Stimulated activated CD4-positive, alpha-beta T cell treated with anti-CD3 and anti-CD28 coated beads, Interleukin-15, amount 100 ng/mL, for 1 hour (primary cell): ENCODE data around the gene TUBB1.
A peak's percentile ranks its signal among the peaks of the same experiment; 100 is the strongest.
"Not testable (repeated sequence)": the region's sequence is repeated elsewhere in the genome, so short reads cannot be mapped to it uniquely, and the experiment has no call there.

ENCODE experiments used
- DNase-seq, 2 donors: peaks; one replicate each; pipeline ENCODE4 v3.0.0-alpha.2; 2020; ENCODE audit warnings: low read depth in 1 of 2, low spot score in 1 of 2

The TUBB1 gene

GRCh38 chr20:59018817-59019216, 412 bp upstream of the TUBB1 start:
- no peak for DNase-seq

- DNase-seq: no peak
Measured at GRCh38 chr20:59020938-59021551, 1.8 kb downstream of the TUBB1 start.

DNA sequence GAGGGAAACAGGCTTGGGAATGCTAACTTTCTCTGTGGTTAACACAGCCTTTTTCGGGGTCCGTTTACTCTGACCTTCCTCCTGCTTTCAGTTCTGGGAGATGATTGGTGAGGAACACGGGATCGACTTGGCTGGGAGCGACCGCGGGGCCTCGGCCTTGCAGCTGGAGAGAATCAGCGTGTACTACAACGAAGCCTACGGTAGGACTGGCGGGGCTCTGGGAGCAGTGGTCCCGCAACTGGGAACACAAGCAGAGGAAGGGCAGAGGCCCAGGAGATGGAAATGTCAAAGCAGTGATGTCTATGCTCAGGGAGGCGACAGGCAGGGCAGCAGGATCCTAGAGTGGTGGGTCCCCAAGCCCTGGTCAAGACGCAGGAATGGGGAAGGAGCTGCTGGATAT, 3.5 kb downstream of the TUBB1 start:
- DNase-seq: no peak

- no peak for DNase-seq
Measured at GRCh38 chr20:59023616-59024015, 4.4 kb downstream of the TUBB1 start.

DNA sequence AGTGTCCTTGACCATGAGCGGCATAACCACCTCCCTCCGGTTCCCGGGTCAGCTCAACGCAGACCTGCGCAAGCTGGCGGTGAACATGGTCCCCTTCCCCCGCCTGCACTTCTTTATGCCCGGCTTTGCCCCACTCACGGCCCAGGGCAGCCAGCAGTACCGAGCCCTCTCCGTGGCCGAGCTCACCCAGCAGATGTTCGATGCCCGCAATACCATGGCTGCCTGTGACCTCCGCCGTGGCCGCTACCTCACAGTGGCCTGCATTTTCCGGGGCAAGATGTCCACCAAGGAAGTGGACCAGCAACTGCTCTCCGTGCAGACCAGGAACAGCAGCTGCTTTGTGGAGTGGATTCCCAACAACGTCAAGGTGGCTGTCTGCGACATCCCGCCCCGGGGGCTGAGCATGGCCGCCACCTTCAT, 4.9 kb downstream of the TUBB1 start:
- DNase-seq: no peak

- no peak for DNase-seq
Measured at GRCh38 chr20:59025086-59025485, 5.9 kb downstream of the TUBB1 start.

- DNase-seq: no peak
Measured at GRCh38 chr20:59025511-59025910, 6.3 kb downstream of the TUBB1 start.

GRCh38 chr20:59026904-59027740, 7.9 kb downstream of the TUBB1 start:
- DNase-seq: no peak

DNA sequence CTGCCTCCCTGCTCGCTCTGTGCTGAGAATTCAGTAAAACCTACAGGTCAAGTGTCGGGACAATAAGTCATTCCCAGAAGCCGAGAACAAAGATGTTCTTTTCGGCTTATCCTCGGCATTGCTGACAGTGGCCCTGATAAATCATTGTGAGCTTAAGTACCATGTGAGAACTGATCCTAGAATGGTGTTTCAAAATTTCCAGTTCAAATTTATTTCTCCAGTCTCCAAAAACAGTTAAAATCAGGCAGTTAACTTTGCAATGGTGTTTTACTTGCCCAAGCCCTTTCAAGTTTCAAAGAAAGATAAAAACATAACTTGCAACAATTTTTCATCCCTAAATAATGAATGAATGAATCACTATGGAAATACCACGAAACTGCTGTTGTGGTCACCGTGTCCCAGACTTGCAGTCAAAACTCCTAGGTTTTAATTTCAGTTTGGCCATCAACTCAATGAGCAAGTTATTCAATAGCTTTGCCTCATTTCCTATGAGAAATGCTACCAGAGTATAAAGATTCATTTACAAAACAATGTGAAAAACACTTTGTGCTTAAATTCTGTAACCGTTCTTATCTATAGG, 8.6 kb downstream of the TUBB1 start:
- no peak for DNase-seq

GRCh38 chr20:59028812-59029211, 9.6 kb downstream of the TUBB1 start:
- no peak for DNase-seq

- no peak for DNase-seq
Measured at GRCh38 chr20:59030911-59031563, 11.8 kb downstream of the TUBB1 start.

GRCh38 chr20:59031564-59032022, 12.4 kb downstream of the TUBB1 start:
- no peak for DNase-seq

- peak; percentile 97 for DNase-seq
Measured at GRCh38 chr20:59032023-59032712, 12.9 kb downstream of the TUBB1 start, which contains the start of gene ATP5F1E. Gene ATP5F1E, minus strand, starts transcription at chr20:59032335. Its CDS starts 84 bp downstream, at chr20:59032251.

- DNase-seq: no peak
Measured at GRCh38 chr20:59032713-59033059, 13.5 kb downstream of the TUBB1 start.

DNA sequence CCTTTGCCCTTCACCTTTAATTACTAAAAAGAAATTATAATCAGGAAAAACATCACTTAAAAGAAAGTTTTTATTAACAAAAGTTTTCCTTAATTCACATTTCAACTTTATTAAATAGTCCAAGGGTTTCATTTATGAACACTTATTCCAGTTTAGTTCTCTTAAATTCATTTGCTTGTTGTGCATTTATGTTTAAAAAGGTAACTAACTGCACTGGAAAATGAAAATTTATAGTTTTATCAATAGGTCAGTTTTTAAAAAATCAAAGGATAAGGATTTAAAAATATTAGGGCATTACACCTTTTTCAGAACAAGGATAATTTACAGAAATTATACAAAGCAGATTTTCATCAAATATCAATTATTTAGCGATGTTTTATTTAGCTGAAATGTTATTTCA, 13.9 kb downstream of the TUBB1 start:
- DNase-seq: no peak

GRCh38 chr20:59033616-59034165, 14.5 kb downstream of the TUBB1 start:
- no peak for DNase-seq

DNA sequence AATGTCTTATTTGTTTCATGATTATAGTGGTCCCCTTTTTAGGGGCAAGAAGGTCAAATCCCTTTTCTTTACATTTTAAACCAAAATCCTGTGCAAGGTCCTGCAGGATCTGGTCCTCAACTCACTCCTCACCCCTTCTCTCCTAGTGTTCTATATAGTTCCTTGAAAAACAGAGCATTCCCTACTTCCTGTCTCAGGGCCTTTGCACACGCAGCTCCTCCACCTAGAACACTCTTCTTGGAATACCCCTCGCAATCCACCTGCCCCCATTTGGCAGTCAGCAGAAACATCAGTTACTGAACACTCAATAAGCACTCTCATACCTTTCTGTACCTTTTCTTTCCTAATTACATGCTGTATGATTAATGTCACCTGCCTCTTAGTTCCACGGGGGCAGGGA, 16.2 kb downstream of the TUBB1 start:
- no peak for DNase-seq

DNA sequence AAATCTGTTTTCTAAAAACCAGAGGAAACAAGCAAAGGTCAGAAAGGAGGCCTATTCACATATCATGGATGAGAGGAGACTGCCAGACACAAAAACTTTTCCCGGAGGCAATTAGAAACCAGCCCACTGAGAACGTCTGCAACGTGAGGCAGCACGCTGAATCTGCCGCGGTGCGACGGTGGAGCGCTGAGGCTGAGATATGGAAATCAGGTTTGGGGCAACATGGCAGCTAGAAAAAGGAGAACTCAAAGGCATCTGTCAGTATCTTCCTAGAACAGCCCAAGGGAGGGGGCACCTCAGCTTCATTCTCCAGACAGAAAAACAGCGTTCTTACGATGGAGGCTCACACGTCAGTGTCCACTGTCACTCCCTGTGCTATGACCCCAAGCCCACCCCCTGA, 18.2 kb downstream of the TUBB1 start:
- DNase-seq: no peak

DNA sequence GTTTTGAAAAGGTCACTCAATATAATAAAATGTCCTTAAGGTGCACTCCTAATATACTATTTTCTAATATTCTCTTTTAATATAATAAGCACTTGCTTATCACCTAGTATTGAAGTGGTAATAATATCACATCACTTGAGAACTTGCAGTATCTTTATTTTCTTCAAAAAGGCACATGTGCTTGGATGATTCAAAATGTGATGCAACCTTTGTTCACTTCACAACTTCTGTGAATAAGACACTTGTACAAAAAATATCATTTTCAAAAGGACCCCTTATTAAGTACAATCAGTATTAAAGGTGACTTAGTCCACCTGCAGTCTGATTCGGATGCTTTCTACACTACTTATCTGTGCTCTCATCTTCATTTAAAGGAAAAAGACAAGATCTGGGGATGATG, 20.0 kb downstream of the TUBB1 start:
- no peak for DNase-seq

GRCh38 chr20:59040667-59041066, 21.4 kb downstream of the TUBB1 start:
- no peak for DNase-seq

DNA sequence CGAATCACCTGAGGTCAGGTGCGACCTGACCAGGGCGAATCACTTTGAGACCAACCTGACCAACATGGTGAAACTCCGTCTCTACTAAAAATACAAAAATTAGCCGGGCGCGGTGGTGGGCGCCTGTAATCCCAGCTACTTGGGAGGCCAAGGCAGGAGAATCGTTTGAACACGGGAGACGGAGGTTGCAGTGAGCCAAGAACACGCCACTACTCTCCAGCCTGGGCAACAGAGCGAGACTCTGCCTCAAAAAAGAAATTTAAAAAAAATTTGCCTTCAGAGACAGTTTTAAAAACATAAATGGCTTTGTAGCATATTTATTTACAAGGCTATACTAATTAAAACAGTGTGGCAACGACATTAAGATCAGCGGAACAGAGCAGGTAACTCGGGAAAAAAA, 22.3 kb downstream of the TUBB1 start:
- DNase-seq: not testable (repeated sequence)
